SK-N-SH treated with all-trans-retinoic acid at 6 μM for 48 hours (cell line): ENCODE data around the gene SLC25A33.

Experiments
- ATAC-seq: fragments of 200-7000 bp; cut with Tn5 transposase; 3 replicates; pipeline ENCODE4 v1.9.1; 2020; ENCODE audit warnings: mild to moderate bottlenecking, moderate library complexity
- CREB5 ChIP-seq: fragments of 250-450 bp; sonication (Bioruptor Pico); IDR thresholded peaks from 2 replicates; pipeline ENCODE4 v1.5.1; 2020; ENCODE audit warnings: low read depth, mild to moderate bottlenecking, moderate library complexity
- ESRRG ChIP-seq: fragments of 250-450 bp; sonication (Bioruptor Pico); IDR thresholded peaks from 2 replicates; pipeline ENCODE4 v1.6.1; 2021; ENCODE audit warnings: mild to moderate bottlenecking
- GLIS3 ChIP-seq: fragments of 250-450 bp; sonication (Bioruptor Pico); IDR thresholded peaks from 2 replicates; pipeline ENCODE4 v1.5.0; 2020; ENCODE audit warnings: mild to moderate bottlenecking, moderate library complexity
- ISL1 ChIP-seq: fragments of 250-450 bp; sonication (Bioruptor Pico); IDR thresholded peaks from 2 replicates; pipeline ENCODE4 v2.1.2; 2022; ENCODE audit warnings: mild to moderate bottlenecking, moderate library complexity
- OSR1 ChIP-seq: fragments of 250-450 bp; sonication (Bioruptor Pico); IDR thresholded peaks from 2 replicates; pipeline ENCODE4 v1.8.0; 2022; ENCODE audit warnings: moderate library complexity, mild to moderate bottlenecking, inconsistent platforms
- POU6F1 ChIP-seq: fragments of 250-450 bp; sonication (Bioruptor Pico); IDR thresholded peaks from 2 replicates; pipeline ENCODE4 v1.8.0; 2021; ENCODE audit warnings: low read depth, mild to moderate bottlenecking, moderate library complexity, borderline replicate concordance
- RARB ChIP-seq: fragments of 250-450 bp; sonication (Bioruptor Pico); IDR thresholded peaks from 2 replicates; pipeline ENCODE4 v1.8.0; 2021; ENCODE audit warnings: mild to moderate bottlenecking, moderate library complexity
- TCF4 ChIP-seq: fragments of 250-450 bp; sonication (Bioruptor Pico); IDR thresholded peaks from 2 replicates; pipeline ENCODE4 v1.8.0; 2021; ENCODE audit warnings: mild to moderate bottlenecking, moderate library complexity, borderline replicate concordance
- TOX ChIP-seq: fragments of 250-450 bp; sonication (Bioruptor Pico); IDR thresholded peaks from 2 replicates; pipeline ENCODE4 v1.8.0; 2021; ENCODE audit warnings: mild to moderate bottlenecking, moderate library complexity, borderline replicate concordance
- TSHZ2 ChIP-seq: fragments of 250-450 bp; sonication (Bioruptor Pico); IDR thresholded peaks from 2 replicates; pipeline ENCODE4 v1.5.0; 2020; ENCODE audit warnings: mild to moderate bottlenecking, moderate library complexity
- ZC3H10 ChIP-seq: fragments of 250-450 bp; sonication (Bioruptor Pico); IDR thresholded peaks from 2 replicates; pipeline ENCODE4 v1.5.1; 2021; ENCODE audit warnings: mild to moderate bottlenecking, moderate library complexity
- ZFP3 ChIP-seq: fragments of 250-450 bp; sonication (Bioruptor Pico); IDR thresholded peaks from 2 replicates; pipeline ENCODE4 v1.5.0; 2020; ENCODE audit warnings: mild to moderate bottlenecking, moderate library complexity
- ZFP30 ChIP-seq: fragments of 450-650 bp; formaldehyde crosslinking; IDR thresholded peaks from 2 replicates; pipeline ENCODE4 v1.5.0; 2022; ENCODE audit warnings: mild to moderate bottlenecking, moderate library complexity
- ZNF565 ChIP-seq: fragments of 450-650 bp; formaldehyde crosslinking; conservative IDR thresholded peaks from 2 replicates; pipeline ENCODE4 v1.5.0; 2020; ENCODE audit warnings: low read depth, mild to moderate bottlenecking, moderate library complexity
- ZNF70 ChIP-seq: fragments of 450-650 bp; formaldehyde crosslinking; IDR thresholded peaks from 2 replicates; pipeline ENCODE4 v1.5.0; 2020; ENCODE audit warnings: mild to moderate bottlenecking, moderate library complexity
- ZNF8 ChIP-seq: fragments of 450-650 bp; formaldehyde crosslinking; IDR thresholded peaks from 2 replicates; pipeline ENCODE4 v1.5.0; 2020; ENCODE audit warnings: mild to moderate bottlenecking, moderate library complexity
- TF ChIP-seq, protein P1 (sequence below): fragments of 250-450 bp; sonication (Bioruptor Pico); IDR thresholded peaks from 2 replicates; pipeline ENCODE4 v1.5.1; 2021; ENCODE audit warnings: mild to moderate bottlenecking, moderate library complexity

Gene SLC25A33

DNA sequence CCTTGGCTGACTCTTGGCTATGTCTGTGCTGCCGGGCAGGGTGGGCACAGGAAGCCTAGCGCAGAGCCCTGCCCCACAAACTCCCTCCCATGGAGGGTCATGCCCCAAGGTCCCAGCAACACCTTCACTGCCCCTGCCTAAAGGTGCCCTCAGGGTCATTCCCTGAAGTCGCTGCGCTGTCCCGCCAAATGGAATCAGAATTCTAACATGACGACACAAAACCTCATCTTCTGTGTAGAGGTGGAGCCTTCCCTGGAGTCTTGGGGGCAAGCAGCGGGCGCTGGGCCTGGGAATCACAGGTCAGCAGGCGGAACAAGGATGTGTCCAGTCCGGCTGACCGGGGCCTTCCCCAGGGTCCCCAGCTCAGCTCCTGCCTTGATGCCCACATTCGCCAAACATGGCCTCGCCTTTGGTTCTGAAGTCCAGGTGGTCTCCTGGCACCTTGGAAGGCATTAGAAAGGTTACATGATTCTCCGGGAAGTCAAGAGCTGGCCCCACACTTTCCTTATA is 66.7 kb downstream of the SLC25A33 start:
- no peak for ATAC-seq
- no peak for TF ChIP-seq TSHZ2
- TF ChIP-seq ZFP3 (CRISPR knock-in tag): no peak
- TF ChIP-seq ZC3H10 (CRISPR knock-in tag): no peak
- no peak for TF ChIP-seq RARB (CRISPR knock-in tag)

GRCh38 chr1:9606458-9606857 is 67.2 kb downstream of the SLC25A33 start:
- ATAC-seq: no peak
- TF ChIP-seq RARB (CRISPR knock-in tag) (no peak), ISL1 (no peak), CREB5 (CRISPR knock-in tag) (no peak)
- TF ChIP-seq, protein P1, sequence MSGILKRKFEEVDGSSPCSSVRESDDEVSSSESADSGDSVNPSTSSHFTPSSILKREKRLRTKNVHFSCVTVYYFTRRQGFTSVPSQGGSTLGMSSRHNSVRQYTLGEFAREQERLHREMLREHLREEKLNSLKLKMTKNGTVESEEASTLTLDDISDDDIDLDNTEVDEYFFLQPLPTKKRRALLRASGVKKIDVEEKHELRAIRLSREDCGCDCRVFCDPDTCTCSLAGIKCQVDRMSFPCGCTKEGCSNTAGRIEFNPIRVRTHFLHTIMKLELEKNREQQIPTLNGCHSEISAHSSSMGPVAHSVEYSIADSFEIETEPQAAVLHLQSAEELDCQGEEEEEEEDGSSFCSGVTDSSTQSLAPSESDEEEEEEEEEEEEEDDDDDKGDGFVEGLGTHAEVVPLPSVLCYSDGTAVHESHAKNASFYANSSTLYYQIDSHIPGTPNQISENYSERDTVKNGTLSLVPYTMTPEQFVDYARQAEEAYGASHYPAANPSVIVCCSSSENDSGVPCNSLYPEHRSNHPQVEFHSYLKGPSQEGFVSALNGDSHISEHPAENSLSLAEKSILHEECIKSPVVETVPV (CRISPR knock-in tag): no peak

DNA sequence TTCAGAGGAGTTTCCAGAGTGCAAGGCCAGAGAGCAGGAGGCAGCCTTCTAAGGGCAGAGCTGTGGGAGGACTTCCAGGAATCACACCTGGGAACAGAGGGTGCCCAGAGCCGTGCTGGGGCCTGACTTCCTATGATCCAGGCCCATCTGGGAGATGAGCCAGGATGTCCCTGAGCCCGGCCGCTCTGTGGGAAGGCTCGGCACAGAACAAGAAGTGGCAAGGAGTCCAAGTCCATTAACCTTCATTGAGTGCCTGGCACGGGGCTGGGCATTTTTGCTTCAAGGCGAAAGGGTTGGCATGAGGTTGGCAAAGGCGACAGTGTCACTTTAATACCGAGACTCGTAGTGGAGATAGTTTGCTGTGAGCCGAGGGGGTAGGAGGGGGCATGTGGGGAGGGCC is 67.7 kb downstream of the SLC25A33 start:
- no peak for TF ChIP-seq GLIS3 (CRISPR knock-in tag)
- TF ChIP-seq RARB (CRISPR knock-in tag): no peak
- TF ChIP-seq TCF4 (CRISPR knock-in tag): no peak
- no peak for TF ChIP-seq ZFP30 (CRISPR knock-in tag)
- no peak for TF ChIP-seq OSR1 (CRISPR knock-in tag)
- TF ChIP-seq ESRRG: no peak
- TF ChIP-seq, protein P1 (CRISPR knock-in tag): no peak
- no peak for ATAC-seq

- TF ChIP-seq CREB5 (CRISPR knock-in tag) (no peak), ZNF8 (CRISPR knock-in tag) (no peak), POU6F1 (CRISPR knock-in tag) (no peak), ZC3H10 (CRISPR knock-in tag) (no peak), RARB (CRISPR knock-in tag) (no peak)
- ATAC-seq: no peak
These were observed 68.1 kb downstream of the SLC25A33 start for GRCh38 chr1:9607352-9607751.

- ATAC-seq: no peak
- TF ChIP-seq CREB5 (CRISPR knock-in tag) (no peak), ZNF565 (CRISPR knock-in tag) (no peak), ZNF70 (CRISPR knock-in tag) (no peak), GLIS3 (CRISPR knock-in tag) (no peak), ZNF8 (CRISPR knock-in tag) (no peak), TOX (no peak), TCF4 (CRISPR knock-in tag) (no peak), POU6F1 (CRISPR knock-in tag) (no peak)
- TF ChIP-seq, protein P1 (CRISPR knock-in tag): no peak
These were observed 70.7 kb downstream of the SLC25A33 start for GRCh38 chr1:9609998-9610397.
